AG04450 (cell line): Measurements from ENCODE around the gene LIMA1. TPM values are rescaled to one million over a fixed set of nuclear protein-coding genes. Genes with fewer than 3 reads are reported as not detected.

Source experiments
- CTCF ChIA-PET: fragments of 300-600, 350-600 bp; formaldehyde crosslinking; extraction: SDS; loops from one replicate; lab custom pipeline; 2022; ENCODE audit warnings: antibody characterized with exemption, inconsistent platforms; lab: Charles Lee
- POLR2A ChIA-PET: fragments of 350-600 bp; formaldehyde crosslinking; extraction: SDS; loops from one replicate; lab custom pipeline; 2021; ENCODE audit warnings: antibody characterized with exemption, inconsistent platforms; lab: Yijun Ruan, JAX
- DNase-seq: peaks from one replicate; pipeline ENCODE4 v3.0.0-alpha.2; 2011; ENCODE audit warnings: low read depth, low spot score
- H3K27ac ChIP-seq: one replicate; pipeline ENCODE4 v1.5.1; 2012; ENCODE audit warnings: low read depth, low read length, control low read depth
- H3K27me3 ChIP-seq: one replicate; pipeline ENCODE4 v1.6.0; 2012; ENCODE audit warnings: low read length; ENCODE audit not compliant: control insufficient read depth, insufficient read depth
- H3K4me3 ChIP-seq: 2 replicates; pipeline ENCODE4 v1.5.1; 2011; ENCODE audit warnings: mild to moderate bottlenecking, low read depth, low read length, control low read depth
- H3K9me3 ChIP-seq: 2 replicates; pipeline ENCODE4 v1.5.1; 2012; ENCODE audit warnings: low read length; ENCODE audit not compliant: control insufficient read depth, insufficient read depth
- polyA plus RNA-seq: library from polyadenylated mRNA; depleted of rRNA; stranded (reverse); fragments of >200 nt; gene quantifications from 2 replicates; pipeline ENCODE4 v1.2.3, GENCODE V29; 2011
- TF ChIP-seq, protein P1 (sequence below): IDR thresholded peaks from 2 replicates; pipeline ENCODE4 v1.5.1; 2011; ENCODE audit warnings: low read depth, low read length, control low read depth, inconsistent platforms

Gene LIMA1
- polyA plus RNA-seq, 1 experiment, result 218 TPM

DNA sequence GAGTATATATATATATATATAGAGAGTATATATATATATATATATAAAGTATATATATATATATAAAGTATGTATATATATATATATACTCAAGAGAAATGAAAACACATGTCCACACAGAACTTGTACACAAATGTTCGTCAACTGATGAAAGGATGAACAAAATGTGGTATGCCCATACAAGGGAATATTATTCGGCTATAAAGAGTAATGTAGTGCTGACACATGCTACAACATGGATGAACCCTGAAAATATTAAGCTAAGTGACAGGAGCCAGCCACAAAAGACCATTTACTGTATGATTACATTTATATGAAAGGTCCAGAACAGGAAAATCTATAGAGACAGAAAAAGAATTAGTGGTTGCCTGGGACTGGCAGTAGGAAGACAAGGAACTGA, 19.5 kb downstream of the LIMA1 start:
- POLR2A ChIA-PET, result no interaction called here
- DNase-seq, result no peak
- no peaks in the 10 kb centered on the region for H3K27me3 ChIP-seq
- CTCF ChIA-PET, result no interaction called here
- no peak overlapping the region for H3K27ac ChIP-seq
- TF ChIP-seq, protein P1, sequence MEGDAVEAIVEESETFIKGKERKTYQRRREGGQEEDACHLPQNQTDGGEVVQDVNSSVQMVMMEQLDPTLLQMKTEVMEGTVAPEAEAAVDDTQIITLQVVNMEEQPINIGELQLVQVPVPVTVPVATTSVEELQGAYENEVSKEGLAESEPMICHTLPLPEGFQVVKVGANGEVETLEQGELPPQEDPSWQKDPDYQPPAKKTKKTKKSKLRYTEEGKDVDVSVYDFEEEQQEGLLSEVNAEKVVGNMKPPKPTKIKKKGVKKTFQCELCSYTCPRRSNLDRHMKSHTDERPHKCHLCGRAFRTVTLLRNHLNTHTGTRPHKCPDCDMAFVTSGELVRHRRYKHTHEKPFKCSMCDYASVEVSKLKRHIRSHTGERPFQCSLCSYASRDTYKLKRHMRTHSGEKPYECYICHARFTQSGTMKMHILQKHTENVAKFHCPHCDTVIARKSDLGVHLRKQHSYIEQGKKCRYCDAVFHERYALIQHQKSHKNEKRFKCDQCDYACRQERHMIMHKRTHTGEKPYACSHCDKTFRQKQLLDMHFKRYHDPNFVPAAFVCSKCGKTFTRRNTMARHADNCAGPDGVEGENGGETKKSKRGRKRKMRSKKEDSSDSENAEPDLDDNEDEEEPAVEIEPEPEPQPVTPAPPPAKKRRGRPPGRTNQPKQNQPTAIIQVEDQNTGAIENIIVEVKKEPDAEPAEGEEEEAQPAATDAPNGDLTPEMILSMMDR, result no peak
- no peak overlapping the region for H3K4me3 ChIP-seq
- no peaks in the 10 kb centered on the region for H3K9me3 ChIP-seq

DNA sequence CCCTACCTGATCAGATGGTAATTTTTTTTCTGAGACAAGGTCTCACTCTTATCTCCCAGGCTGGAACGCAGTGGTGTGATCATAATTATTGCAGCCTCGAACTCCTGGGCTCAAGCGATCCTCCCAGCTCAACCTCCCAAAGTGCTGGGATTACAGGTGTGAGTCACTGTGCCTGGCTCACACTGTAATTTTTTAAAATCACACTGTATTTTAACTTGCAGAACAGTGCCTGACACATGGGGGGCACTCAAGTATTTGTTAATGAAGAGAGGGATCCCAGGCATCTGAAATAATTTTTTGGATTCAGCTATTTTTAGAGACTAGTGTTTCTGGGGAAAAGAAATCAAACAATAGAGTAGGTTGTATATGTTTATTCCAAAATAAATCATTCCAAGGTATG, 21.7 kb downstream of the LIMA1 start:
- ChIA-PET CTCF (no interaction called here), POLR2A (no interaction called here)
- Histone ChIP-seq H3K27me3 (no peaks in the 10 kb centered on the region), H3K4me3 (no peak overlapping the region), H3K27ac (no peak overlapping the region), H3K9me3 (no peaks in the 10 kb centered on the region)
- DNase-seq, result no peak
- TF ChIP-seq, protein P1, result no peak

DNA sequence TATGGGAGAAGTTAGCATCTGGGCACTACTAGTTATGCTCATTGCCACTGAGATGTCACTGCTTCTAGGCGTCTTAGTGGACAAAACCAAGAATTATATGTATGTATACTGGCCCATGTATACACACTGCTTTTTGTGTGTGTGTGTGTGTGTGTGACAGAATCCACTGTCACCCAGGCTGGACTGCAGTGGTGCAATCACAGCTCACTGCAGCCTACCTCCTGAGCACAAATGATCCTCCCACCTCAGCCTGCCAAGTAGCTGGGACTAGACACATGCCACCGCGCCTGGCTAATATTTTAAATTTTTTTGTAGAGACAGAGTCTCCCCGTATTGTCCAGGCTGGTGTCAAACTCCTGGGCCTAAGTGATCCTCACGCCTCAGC, 25.2 kb downstream of the LIMA1 start:
- POLR2A ChIA-PET, result interaction anchor here (0.5 to 1.1 kb wide), 4 partner anchors 11 to 91 kb away, joined by 3 to 8 read pairs (median 4); partner anchors contain the start of gene CERS5

DNA sequence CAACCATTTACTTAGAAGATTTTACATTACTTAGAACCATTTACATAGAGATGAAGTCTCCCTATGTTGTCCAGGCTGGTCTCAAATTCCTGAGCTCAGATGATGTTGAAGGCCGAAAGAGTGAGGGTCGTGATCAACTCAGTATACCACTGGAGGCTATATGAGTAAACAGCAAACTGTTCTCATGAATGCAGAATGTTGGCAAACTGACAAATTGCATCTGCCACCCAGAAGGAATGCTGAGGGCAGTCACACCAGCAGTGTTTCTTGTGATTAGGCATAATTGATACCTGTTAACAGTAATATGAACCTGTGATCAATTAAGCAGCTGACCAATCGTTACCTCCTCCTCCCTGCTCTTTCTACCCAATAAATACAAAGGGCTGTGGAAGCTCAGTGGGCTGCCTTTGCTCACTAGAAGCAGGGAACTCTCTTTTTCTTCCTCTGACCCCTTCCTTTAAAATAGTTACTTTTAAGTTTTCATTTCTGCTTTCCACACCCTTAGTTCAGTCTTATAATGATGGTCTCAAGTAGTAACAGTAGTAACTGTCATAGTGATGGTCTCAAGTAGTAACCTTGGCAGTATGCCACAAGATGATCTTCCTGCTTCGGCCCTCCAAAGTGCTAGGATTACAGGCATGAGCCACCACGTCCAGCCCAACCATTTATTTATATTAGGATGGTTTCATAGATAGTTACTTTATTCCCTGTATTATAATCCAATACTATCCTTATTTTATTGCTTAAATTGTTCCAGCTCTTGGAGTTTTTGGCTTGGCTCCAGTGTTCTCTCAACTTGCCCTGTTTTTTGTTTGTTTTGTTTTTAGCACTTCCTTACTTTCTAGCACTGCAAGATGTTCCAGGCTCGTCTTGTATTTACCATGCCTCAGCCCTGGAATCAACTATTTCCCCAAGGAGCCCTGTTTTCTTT, 25.8 kb downstream of the LIMA1 start:
- H3K9me3 ChIP-seq, result no peaks in the 10 kb centered on the region
- TF ChIP-seq, protein P1, result no peak
- POLR2A ChIA-PET, result interaction anchor here (0.5 to 1.1 kb wide), 5 partner anchors 11 to 90 kb away, joined by 3 to 8 read pairs (median 3); partner anchors contain the start of gene CERS5
- CTCF ChIA-PET, result interaction anchor here (0.6 to 1.2 kb wide), 2 partner anchors 146 to 1168 kb away, joined by 3 to 4 read pairs; partner anchors contain the start of gene COX14
- H3K4me3 ChIP-seq, result no peak overlapping the region
- H3K27me3 ChIP-seq, result no peaks in the 10 kb centered on the region
- H3K27ac ChIP-seq, result no peak overlapping the region
- no peak for DNase-seq

More for the DNA sequence above, 25.2 kb downstream of the LIMA1 start:
- no peak for DNase-seq
- Histone ChIP-seq H3K4me3 (no peak overlapping the region), H3K27me3 (no peaks in the 10 kb centered on the region), H3K27ac (no peak overlapping the region), H3K9me3 (no peaks in the 10 kb centered on the region)
- TF ChIP-seq, protein P1, result no peak
- CTCF ChIA-PET, result interaction anchor here (0.6 to 1.2 kb wide), 2 partner anchors 146 to 1169 kb away, joined by 3 to 4 read pairs; partner anchors contain the start of gene COX14

DNA sequence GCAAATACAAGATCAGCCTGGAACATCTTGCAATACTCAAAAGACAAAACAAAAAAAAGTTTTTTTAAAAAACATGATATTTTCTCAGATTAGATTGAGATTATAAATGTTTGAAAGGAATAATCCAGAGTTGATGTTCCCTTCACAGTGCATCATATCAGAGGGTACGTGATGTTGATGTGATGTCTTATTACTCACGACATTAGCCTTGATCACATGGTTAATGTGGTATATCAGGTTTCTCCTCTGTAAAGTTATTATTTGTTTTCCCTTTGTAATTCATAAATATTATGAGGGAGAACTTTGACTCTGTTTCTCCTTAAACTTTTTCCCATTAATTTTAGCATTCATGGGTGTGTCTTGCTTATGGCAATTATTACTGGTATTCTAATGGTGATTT, 26.6 kb downstream of the LIMA1 start:
- no peak overlapping the region for H3K4me3 ChIP-seq
- TF ChIP-seq, protein P1, result no peak
- POLR2A ChIA-PET, result no interaction called here
- no peaks in the 10 kb centered on the region for H3K9me3 ChIP-seq
- no peak overlapping the region for H3K27ac ChIP-seq
- CTCF ChIA-PET, result no interaction called here
- H3K27me3 ChIP-seq, result no peaks in the 10 kb centered on the region
- DNase-seq, result no peak
